Caco-2 (cell line): ENCODE results near the gene PTPRN2. TPM values are rescaled to one million over a fixed set of nuclear protein-coding genes. Genes with fewer than 3 reads are reported as not detected.

Experiments
- BruUV-seq: library from RNA; stranded (reverse); fragments of 400-500 nt; replicated peaks from 2 replicates; lab custom pipeline; 2021; lab: Mats Ljungman, UMichigan
- CTCF ChIA-PET: fragments of 300-600 bp; sonication (Branson Sonifier 250); formaldehyde crosslinking; loops from one replicate; lab custom pipeline; 2022; ENCODE audit warnings: antibody characterized with exemption; lab: Charles Lee
- POLR2A ChIA-PET: fragments of 300-600 bp; sonication (Branson Sonifier 250); formaldehyde crosslinking; loops from one replicate; lab custom pipeline; 2022; ENCODE audit warnings: antibody characterized with exemption; lab: Charles Lee
- DNase-seq, 2 experiments: peaks; one replicate each; pipeline versions ENCODE4 v3.0.0 to v3.0.0-alpha.2; 2020 to 2022
- H3K27me3 ChIP-seq: replicated peaks from 2 replicates; pipeline ENCODE4 v1.6.0; 2011; ENCODE audit warnings: low read length; ENCODE audit not compliant: control insufficient read depth, insufficient read depth
- H3K36me3 ChIP-seq: 2 replicates; pipeline ENCODE4 v1.5.1; 2011; ENCODE audit warnings: low read length; ENCODE audit not compliant: control insufficient read depth, insufficient read depth
- H3K4me1 ChIP-seq: fragments of 250-450 bp; sonication (Bioruptor Pico); 2 replicates; pipeline ENCODE4 v1.5.1; 2020; ENCODE audit warnings: mild to moderate bottlenecking
- H3K4me3 ChIP-seq: 2 replicates; pipeline ENCODE4 v1.5.1; 2011; ENCODE audit warnings: low read depth, mild to moderate bottlenecking, control low read depth, low read length
- H3K9me3 ChIP-seq: fragments of 250-450 bp; sonication (Bioruptor Pico); 2 replicates; pipeline ENCODE4 v1.5.1; 2020; ENCODE audit warnings: mild to moderate bottlenecking, moderate library complexity
- H3K27ac Mint-ChIP-seq: one replicate; pipeline ENCODE4 v1.8.0; 2022; ENCODE audit warnings: mixed read lengths; ENCODE audit not compliant: unreplicated experiment
- H3K27me3 Mint-ChIP-seq: one replicate; pipeline ENCODE4 v1.8.0; 2022; ENCODE audit warnings: mixed read lengths; ENCODE audit not compliant: insufficient read depth, unreplicated experiment
- H3K36me3 Mint-ChIP-seq: one replicate; pipeline ENCODE4 v1.8.0; 2022; ENCODE audit warnings: mild to moderate bottlenecking, mixed read lengths; ENCODE audit not compliant: insufficient read depth, unreplicated experiment
- H3K4me1 Mint-ChIP-seq: one replicate; pipeline ENCODE4 v1.8.0; 2022; ENCODE audit warnings: low read depth, mixed read lengths; ENCODE audit not compliant: unreplicated experiment
- H3K4me3 Mint-ChIP-seq: one replicate; pipeline ENCODE4 v1.8.0; 2022; ENCODE audit warnings: mild to moderate bottlenecking, moderate library complexity, mixed read lengths; ENCODE audit not compliant: unreplicated experiment
- H3K9me3 Mint-ChIP-seq: one replicate; pipeline ENCODE4 v1.8.0; 2022; ENCODE audit warnings: mixed read lengths; ENCODE audit not compliant: unreplicated experiment
- CTCF ChIP-seq, 2 experiments: fragments of 200-600 bp in 1 of 2; IDR thresholded peaks; 1 replicate in 1 of 2; 2 replicates in 1 of 2; pipeline versions ENCODE4 v1.5.1 to v1.8.0; 2011 to 2022; ENCODE audit warnings: antibody characterized with exemption in 1 of 2, control low read depth in 1 of 2, inconsistent platforms in 1 of 2, low read depth in 1 of 2, low read length in 1 of 2, mild to moderate bottlenecking in 1 of 2, moderate library complexity in 1 of 2; ENCODE audit not compliant: insufficient read depth in 1 of 2, severe bottlenecking in 1 of 2, unreplicated experiment in 1 of 2
- intact Hi-C: fragments of 100-400 bp; cut with micrococcal nuclease; formaldehyde crosslinking; loops from one replicate; pipeline ENCODE4 v1.10.0; 2022; ENCODE audit not compliant: unreplicated experiment
- total RNA-seq: library from RNA; stranded (reverse); gene quantifications from 2 replicates; pipeline ENCODE4 v1.2.3, GENCODE V29; 2022

Gene PTPRN2
- total RNA-seq, 1 experiment from 2014 or later: 1.4 TPM

- Mint-ChIP-seq H3K27me3 (peaks cover 7% of the 10 kb centered on the region), H3K27ac (no peak overlapping the region), H3K4me1 (no peaks in the 10 kb centered on the region), H3K36me3 (no peaks in the 10 kb centered on the region), H3K9me3 (peaks cover 17% of the 10 kb centered on the region), H3K4me3 (no peak overlapping the region)
- TF ChIP-seq CTCF (IDR thresholded peaks at IDR 0.05; ENCODE audit: insufficient read depth in 1 of 2, low read depth in 1 of 2, low read length in 1 of 2, severe bottlenecking in 1 of 2, unreplicated experiment in 1 of 2): no peak
- no peak overlapping the region for H3K4me3 ChIP-seq
- no peaks in the 10 kb centered on the region for H3K27me3 ChIP-seq
- no peak for DNase-seq
- no peaks in the 10 kb centered on the region for H3K4me1 ChIP-seq
- intact Hi-C loops: no loop called here
- no peaks in the 10 kb centered on the region for H3K36me3 ChIP-seq
- CTCF ChIA-PET: no interaction called here
- BruUV-seq: no TSS peak
- POLR2A ChIA-PET: no interaction called here
- no peaks in the 10 kb centered on the region for H3K9me3 ChIP-seq
Observed at GRCh38 chr7:157547611-157548010, 1040.0 kb downstream of the PTPRN2 start.

- no peak overlapping the region for H3K4me3 Mint-ChIP-seq
- H3K27me3 Mint-ChIP-seq: peaks cover 7% of the 10 kb centered on the region
- BruUV-seq: no TSS peak
- Histone ChIP-seq H3K27me3 (no peaks in the 10 kb centered on the region), H3K36me3 (no peaks in the 10 kb centered on the region), H3K4me1 (no peaks in the 10 kb centered on the region), H3K4me3 (no peak overlapping the region), H3K9me3 (no peaks in the 10 kb centered on the region)
- intact Hi-C loops: no loop called here
- ChIA-PET POLR2A (no interaction called here), CTCF (no interaction called here)
- no peaks in the 10 kb centered on the region for H3K4me1 Mint-ChIP-seq
- peaks cover 17% of the 10 kb centered on the region for H3K9me3 Mint-ChIP-seq
- DNase-seq: peak in 1 of 2 experiments; percentile 14
- H3K27ac Mint-ChIP-seq: no peak overlapping the region
- no peak for TF ChIP-seq CTCF (IDR thresholded peaks at IDR 0.05; ENCODE audit: insufficient read depth in 1 of 2, low read depth in 1 of 2, low read length in 1 of 2, severe bottlenecking in 1 of 2, unreplicated experiment in 1 of 2)
- no peaks in the 10 kb centered on the region for H3K36me3 Mint-ChIP-seq
Observed at GRCh38 chr7:157547102-157547501, 1040.5 kb downstream of the PTPRN2 start.

GRCh38 chr7:157545681-157546060 lies 1042.0 kb downstream of the PTPRN2 start:
- Histone ChIP-seq H3K4me1 (no peaks in the 10 kb centered on the region), H3K4me3 (no peak overlapping the region), H3K9me3 (no peaks in the 10 kb centered on the region), H3K36me3 (no peaks in the 10 kb centered on the region), H3K27me3 (no peaks in the 10 kb centered on the region)
- H3K9me3 Mint-ChIP-seq: peaks cover 17% of the 10 kb centered on the region
- H3K4me3 Mint-ChIP-seq: no peak overlapping the region
- H3K27ac Mint-ChIP-seq: no peak overlapping the region
- intact Hi-C loops: no loop called here
- H3K36me3 Mint-ChIP-seq: no peaks in the 10 kb centered on the region
- BruUV-seq: no TSS peak
- H3K27me3 Mint-ChIP-seq: peaks cover 13% of the 10 kb centered on the region
- no peak for DNase-seq
- no peaks in the 10 kb centered on the region for H3K4me1 Mint-ChIP-seq
- ChIA-PET CTCF (no interaction called here), POLR2A (no interaction called here)
- TF ChIP-seq CTCF (IDR thresholded peaks at IDR 0.05; ENCODE audit: insufficient read depth in 1 of 2, low read depth in 1 of 2, low read length in 1 of 2, severe bottlenecking in 1 of 2, unreplicated experiment in 1 of 2): no peak
